A673 (cell line): ENCODE results near the gene UQCC2.

ENCODE experiments used
- CTCF ChIP-seq: fragments of 300-800, 200-600 bp; sonication (generic); conservative IDR thresholded peaks from 2 replicates; pipeline ENCODE4 v1.5.1; 2017; ENCODE audit warnings: low read depth, mild to moderate bottlenecking, antibody characterized with exemption, low read length, moderate library complexity, mixed read lengths
- EZH2 ChIP-seq: fragments of 200-600 bp; sonication (generic); IDR thresholded peaks from 2 replicates; pipeline ENCODE4 v1.6.1; 2017; ENCODE audit warnings: borderline replicate concordance, low read depth, mild to moderate bottlenecking, mixed read lengths, antibody characterized with exemption, low read length; ENCODE audit not compliant: poor library complexity, severe bottlenecking

- no peak for TF ChIP-seq EZH2
- no peak for TF ChIP-seq CTCF
Measured at GRCh38 chr6:33691456-33692077, 19.9 kb downstream of the UQCC2 start.
